Activated naive CD4-positive, alpha-beta T cell treated with anti-CD3 and anti-CD28 coated beads, Interleukin-2, amount 50 U/mL, for 24 hours (primary cell): ENCODE data around the gene ARHGAP26.

Source experiments
- H3K27ac Mint-ChIP-seq: one replicate; pipeline ENCODE4 v1.8.0; 2021; ENCODE audit warnings: mild to moderate bottlenecking, mixed read lengths
- H3K27me3 Mint-ChIP-seq: one replicate; pipeline ENCODE4 v1.8.0; 2021; ENCODE audit warnings: mixed read lengths
- H3K36me3 Mint-ChIP-seq: one replicate; pipeline ENCODE4 v1.8.0; 2021; ENCODE audit warnings: mixed read lengths
- H3K4me1 Mint-ChIP-seq: one replicate; pipeline ENCODE4 v1.8.0; 2021; ENCODE audit warnings: mixed read lengths
- H3K4me3 Mint-ChIP-seq: one replicate; pipeline ENCODE4 v1.8.0; 2021; ENCODE audit warnings: mild to moderate bottlenecking, mixed read lengths
- H3K9me3 Mint-ChIP-seq: one replicate; pipeline ENCODE4 v1.8.0; 2021; ENCODE audit warnings: mixed read lengths

The ARHGAP26 gene

DNA sequence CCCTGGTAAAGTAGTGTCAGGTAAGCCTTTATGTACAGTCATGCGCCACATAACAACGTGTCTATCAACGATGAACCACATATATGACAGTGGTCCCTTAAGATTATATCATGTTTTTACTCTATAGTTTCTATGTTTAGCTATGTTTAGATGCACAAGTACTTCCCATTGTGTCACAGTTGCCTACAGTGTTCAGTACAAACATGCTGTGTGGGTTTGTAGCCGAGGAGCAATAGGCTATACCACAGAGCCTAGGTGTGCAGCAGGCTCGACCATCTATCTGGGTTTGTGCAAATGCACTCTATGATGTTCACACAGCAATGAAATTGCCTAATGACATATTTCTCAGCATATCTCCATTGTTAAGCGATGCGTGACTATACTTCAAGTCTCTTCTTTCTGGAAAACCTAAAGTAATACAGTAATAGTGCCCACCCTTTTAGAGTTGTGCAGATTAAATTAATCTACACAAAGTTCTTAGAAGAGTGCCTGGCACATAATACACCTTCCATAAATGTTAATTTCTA, 295.9 kb downstream of the ARHGAP26 start:
- Mint-ChIP-seq H3K27ac (no peak overlapping the region), H3K27me3 (no peaks in the 10 kb centered on the region), H3K4me3 (no peak overlapping the region), H3K9me3 (peaks cover 5% of the 10 kb centered on the region), H3K36me3 (peaks cover 51% of the 10 kb centered on the region), H3K4me1 (peaks cover 15% of the 10 kb centered on the region)

DNA sequence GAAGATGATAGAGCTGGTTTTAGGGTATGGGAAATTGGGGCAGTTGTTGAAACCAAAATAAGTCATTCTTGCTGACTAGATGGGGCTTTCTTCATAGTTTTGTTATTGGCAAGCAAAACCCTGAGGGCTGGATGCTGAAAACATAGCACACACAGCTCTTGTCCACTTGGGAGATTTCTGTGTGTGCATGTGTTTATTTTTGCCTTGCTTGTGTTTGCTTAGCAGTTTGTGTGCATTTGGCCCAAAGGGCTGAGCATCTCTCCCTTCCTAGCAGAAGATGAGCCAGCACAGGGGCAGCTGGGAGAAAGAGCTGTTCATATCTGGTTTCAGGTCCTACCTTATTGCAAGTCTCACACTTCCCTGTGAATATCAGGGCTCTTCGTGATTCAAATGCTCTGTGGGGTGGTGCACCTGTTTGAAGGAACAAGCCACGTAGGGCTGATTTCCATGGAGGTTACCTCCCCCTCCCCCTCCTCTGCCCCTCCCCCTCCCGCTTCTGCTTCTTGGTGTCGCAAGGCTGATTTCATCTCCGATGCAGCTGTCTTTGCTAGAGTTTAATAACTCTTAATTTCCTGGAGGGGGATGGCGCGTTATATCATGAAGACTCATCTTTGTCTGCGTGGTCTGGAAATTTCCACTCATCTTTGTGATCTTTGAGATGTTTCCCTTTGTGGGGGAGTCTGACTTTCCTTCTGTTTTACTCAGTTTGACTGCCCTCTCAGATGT, 296.5 kb downstream of the ARHGAP26 start:
- peaks cover 15% of the 10 kb centered on the region for H3K4me1 Mint-ChIP-seq

GRCh38 chr5:143068712-143069111, 298.5 kb downstream of the ARHGAP26 start:
- Mint-ChIP-seq H3K36me3 (peaks cover 44% of the 10 kb centered on the region), H3K4me3 (no peak overlapping the region), H3K9me3 (peaks cover 5% of the 10 kb centered on the region), H3K4me1 (peaks cover 15% of the 10 kb centered on the region), H3K27me3 (no peaks in the 10 kb centered on the region), H3K27ac (no peak overlapping the region)

More for the DNA sequence above, 296.5 kb downstream of the ARHGAP26 start:
- Mint-ChIP-seq H3K9me3 (peaks cover 5% of the 10 kb centered on the region), H3K27me3 (no peaks in the 10 kb centered on the region), H3K27ac (peak overlapping the region; percentile 78), H3K4me3 (no peak overlapping the region), H3K36me3 (peaks cover 52% of the 10 kb centered on the region)

DNA sequence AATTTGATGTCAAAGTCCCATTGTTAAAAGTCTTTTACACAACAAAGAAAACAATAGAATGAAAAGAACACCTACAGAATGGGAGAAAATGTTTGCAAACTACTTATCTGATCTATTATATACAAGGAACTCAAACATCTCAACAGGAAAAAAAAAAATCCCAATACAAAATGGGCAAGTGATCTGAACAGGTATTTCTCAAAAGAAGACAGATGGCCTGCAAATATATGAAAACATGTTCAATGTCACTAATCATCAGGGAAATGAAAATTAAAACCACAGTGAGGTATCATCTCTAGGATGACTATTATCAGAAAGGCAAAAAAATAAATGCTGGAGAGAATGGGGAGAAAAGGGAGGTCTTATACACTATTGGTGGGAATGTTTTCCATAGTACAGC, 301.8 kb downstream of the ARHGAP26 start:
- Mint-ChIP-seq H3K36me3 (peaks cover 36% of the 10 kb centered on the region), H3K27ac (no peak overlapping the region), H3K9me3 (peaks cover 5% of the 10 kb centered on the region), H3K4me3 (no peak overlapping the region), H3K4me1 (peaks cover 7% of the 10 kb centered on the region), H3K27me3 (no peaks in the 10 kb centered on the region)

GRCh38 chr5:143072734-143073133, 302.6 kb downstream of the ARHGAP26 start:
- H3K36me3 Mint-ChIP-seq, result peaks cover 32% of the 10 kb centered on the region
- no peaks in the 10 kb centered on the region for H3K27me3 Mint-ChIP-seq
- no peak overlapping the region for H3K4me3 Mint-ChIP-seq
- H3K4me1 Mint-ChIP-seq, result no peaks in the 10 kb centered on the region
- peaks cover 5% of the 10 kb centered on the region for H3K9me3 Mint-ChIP-seq
- no peak overlapping the region for H3K27ac Mint-ChIP-seq

GRCh38 chr5:143073766-143074165, 303.6 kb downstream of the ARHGAP26 start:
- H3K27ac Mint-ChIP-seq, result no peak overlapping the region
- H3K36me3 Mint-ChIP-seq, result peaks cover 27% of the 10 kb centered on the region
- H3K4me3 Mint-ChIP-seq, result no peak overlapping the region
- no peaks in the 10 kb centered on the region for H3K4me1 Mint-ChIP-seq
- peaks cover 1% of the 10 kb centered on the region for H3K9me3 Mint-ChIP-seq
- no peaks in the 10 kb centered on the region for H3K27me3 Mint-ChIP-seq

GRCh38 chr5:143074414-143074996, 304.3 kb downstream of the ARHGAP26 start:
- Mint-ChIP-seq H3K27me3 (no peaks in the 10 kb centered on the region), H3K4me3 (no peak overlapping the region), H3K27ac (no peak overlapping the region), H3K4me1 (no peaks in the 10 kb centered on the region), H3K36me3 (peaks cover 21% of the 10 kb centered on the region), H3K9me3 (no peaks in the 10 kb centered on the region)

DNA sequence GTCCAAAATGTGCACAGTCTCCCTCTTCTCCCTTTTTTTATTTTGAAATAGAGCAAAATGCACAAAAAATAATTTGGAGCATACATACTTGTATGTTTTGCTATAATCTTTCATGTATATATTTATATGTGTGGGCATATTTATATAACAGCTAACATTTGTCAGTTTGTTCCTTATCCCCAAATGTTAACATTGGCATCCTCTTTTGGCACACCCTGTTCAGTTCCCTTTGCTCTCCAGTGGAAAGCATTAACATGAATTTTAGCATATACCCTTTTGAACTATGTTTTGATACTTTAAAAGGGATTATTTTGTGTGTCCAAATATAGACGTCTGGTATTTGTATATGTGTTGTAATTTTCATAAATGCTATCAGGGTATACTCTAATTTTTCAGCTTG, 306.2 kb downstream of the ARHGAP26 start:
- peaks cover 11% of the 10 kb centered on the region for H3K4me1 Mint-ChIP-seq
- peaks cover 13% of the 10 kb centered on the region for H3K36me3 Mint-ChIP-seq
- H3K4me3 Mint-ChIP-seq, result no peak overlapping the region
- no peaks in the 10 kb centered on the region for H3K27me3 Mint-ChIP-seq
- H3K9me3 Mint-ChIP-seq, result no peaks in the 10 kb centered on the region
- no peak overlapping the region for H3K27ac Mint-ChIP-seq

DNA sequence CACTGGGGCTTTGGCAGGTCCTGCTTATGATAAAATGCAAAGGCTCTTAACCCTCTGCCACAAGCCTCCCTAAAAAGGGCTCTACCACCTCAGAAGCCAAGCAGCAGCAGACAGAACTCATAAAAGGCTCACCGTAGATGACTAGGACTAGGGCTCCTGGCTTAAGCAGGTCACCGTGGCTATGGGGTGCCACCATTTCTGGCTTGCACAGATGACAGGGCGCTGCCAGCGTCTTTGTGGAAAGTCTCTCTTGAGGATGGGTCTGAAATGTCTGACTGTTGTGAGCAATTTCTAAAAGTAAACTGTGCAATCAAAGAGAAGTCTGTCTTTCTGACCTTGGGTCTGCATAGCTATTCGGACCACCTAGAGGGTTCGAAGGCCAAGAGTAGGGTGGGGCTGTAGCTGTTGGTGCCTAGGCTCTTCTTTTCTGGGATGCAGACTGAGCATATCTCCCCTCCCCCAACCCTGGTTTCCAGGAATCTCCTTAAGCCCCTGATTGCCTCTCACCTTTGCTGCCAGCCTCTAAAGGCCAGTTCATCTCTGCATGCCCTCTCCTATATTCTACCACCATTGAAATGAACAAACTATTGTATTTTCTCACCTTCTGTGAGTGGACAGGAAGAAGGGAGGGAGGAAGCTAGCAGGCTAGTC, 307.4 kb downstream of the ARHGAP26 start:
- Mint-ChIP-seq H3K27ac (no peak overlapping the region), H3K27me3 (no peaks in the 10 kb centered on the region), H3K36me3 (peaks cover 8% of the 10 kb centered on the region), H3K4me1 (peaks cover 11% of the 10 kb centered on the region), H3K4me3 (no peak overlapping the region), H3K9me3 (no peaks in the 10 kb centered on the region)

- no peak overlapping the region for H3K27ac Mint-ChIP-seq
- no peak overlapping the region for H3K4me3 Mint-ChIP-seq
- peaks cover 11% of the 10 kb centered on the region for H3K4me1 Mint-ChIP-seq
- H3K36me3 Mint-ChIP-seq, result peaks cover 8% of the 10 kb centered on the region
- no peaks in the 10 kb centered on the region for H3K9me3 Mint-ChIP-seq
- H3K27me3 Mint-ChIP-seq, result no peaks in the 10 kb centered on the region
These were observed 308.1 kb downstream of the ARHGAP26 start for GRCh38 chr5:143078313-143078712.

DNA sequence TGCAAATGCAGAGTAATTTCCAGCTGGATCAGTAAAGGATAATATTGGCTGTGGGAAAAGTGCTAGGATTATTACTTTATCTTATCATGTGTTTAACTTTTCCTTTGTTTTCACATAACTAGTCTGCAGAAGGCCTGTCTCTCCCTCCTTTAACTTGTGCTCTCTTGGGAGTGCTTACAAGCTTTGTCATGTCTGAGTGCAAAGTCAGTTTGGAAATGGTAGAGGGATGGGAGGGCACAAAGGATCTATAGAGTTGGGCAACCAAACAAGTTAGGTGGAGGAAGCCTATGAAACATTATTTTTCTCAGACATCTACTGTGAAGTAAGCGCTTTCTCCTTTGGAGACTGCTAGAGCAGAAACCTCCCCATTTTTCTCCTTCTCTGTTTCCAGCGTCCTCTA, 308.8 kb downstream of the ARHGAP26 start:
- H3K4me3 Mint-ChIP-seq, result no peak overlapping the region
- H3K9me3 Mint-ChIP-seq, result no peaks in the 10 kb centered on the region
- peaks cover 12% of the 10 kb centered on the region for H3K36me3 Mint-ChIP-seq
- no peak overlapping the region for H3K27ac Mint-ChIP-seq
- no peaks in the 10 kb centered on the region for H3K27me3 Mint-ChIP-seq
- peaks cover 11% of the 10 kb centered on the region for H3K4me1 Mint-ChIP-seq

GRCh38 chr5:143080407-143080806, 310.2 kb downstream of the ARHGAP26 start:
- no peak overlapping the region for H3K27ac Mint-ChIP-seq

GRCh38 chr5:143080982-143081381, 310.8 kb downstream of the ARHGAP26 start:
- H3K4me1 Mint-ChIP-seq, result peaks cover 11% of the 10 kb centered on the region
- H3K9me3 Mint-ChIP-seq, result no peaks in the 10 kb centered on the region
- no peaks in the 10 kb centered on the region for H3K27me3 Mint-ChIP-seq
- no peak overlapping the region for H3K27ac Mint-ChIP-seq
- H3K4me3 Mint-ChIP-seq, result no peak overlapping the region
- peaks cover 10% of the 10 kb centered on the region for H3K36me3 Mint-ChIP-seq

More at GRCh38 chr5:143080407-143080806, 310.2 kb downstream of the ARHGAP26 start:
- Mint-ChIP-seq H3K4me1 (peaks cover 11% of the 10 kb centered on the region), H3K4me3 (no peak overlapping the region), H3K27me3 (no peaks in the 10 kb centered on the region), H3K9me3 (no peaks in the 10 kb centered on the region), H3K36me3 (peaks cover 10% of the 10 kb centered on the region)

- Mint-ChIP-seq H3K9me3 (no peaks in the 10 kb centered on the region), H3K4me3 (no peak overlapping the region), H3K27ac (no peak overlapping the region), H3K27me3 (no peaks in the 10 kb centered on the region), H3K4me1 (peaks cover 11% of the 10 kb centered on the region), H3K36me3 (peaks cover 8% of the 10 kb centered on the region)
These were observed 312.8 kb downstream of the ARHGAP26 start for GRCh38 chr5:143083006-143083405.

- no peak overlapping the region for H3K4me3 Mint-ChIP-seq
- no peak overlapping the region for H3K27ac Mint-ChIP-seq
- peaks cover 12% of the 10 kb centered on the region for H3K36me3 Mint-ChIP-seq
- no peaks in the 10 kb centered on the region for H3K9me3 Mint-ChIP-seq
- H3K27me3 Mint-ChIP-seq, result no peaks in the 10 kb centered on the region
- H3K4me1 Mint-ChIP-seq, result peaks cover 11% of the 10 kb centered on the region
These were observed 314.2 kb downstream of the ARHGAP26 start for GRCh38 chr5:143084407-143084806.
